GM21381 (cell line): ENCODE data around the gene MTRF1L.

Experiments used
- ATAC-seq: cut with Tn5 transposase; IDR thresholded peaks from one replicate; pipeline ENCODE4 v1.9.1; 2021; ENCODE audit warnings: mild to moderate bottlenecking, moderate library complexity; ENCODE audit not compliant: unreplicated experiment

The MTRF1L gene, protein sequence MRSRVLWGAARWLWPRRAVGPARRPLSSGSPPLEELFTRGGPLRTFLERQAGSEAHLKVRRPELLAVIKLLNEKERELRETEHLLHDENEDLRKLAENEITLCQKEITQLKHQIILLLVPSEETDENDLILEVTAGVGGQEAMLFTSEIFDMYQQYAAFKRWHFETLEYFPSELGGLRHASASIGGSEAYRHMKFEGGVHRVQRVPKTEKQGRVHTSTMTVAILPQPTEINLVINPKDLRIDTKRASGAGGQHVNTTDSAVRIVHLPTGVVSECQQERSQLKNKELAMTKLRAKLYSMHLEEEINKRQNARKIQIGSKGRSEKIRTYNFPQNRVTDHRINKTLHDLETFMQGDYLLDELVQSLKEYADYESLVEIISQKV

DNA sequence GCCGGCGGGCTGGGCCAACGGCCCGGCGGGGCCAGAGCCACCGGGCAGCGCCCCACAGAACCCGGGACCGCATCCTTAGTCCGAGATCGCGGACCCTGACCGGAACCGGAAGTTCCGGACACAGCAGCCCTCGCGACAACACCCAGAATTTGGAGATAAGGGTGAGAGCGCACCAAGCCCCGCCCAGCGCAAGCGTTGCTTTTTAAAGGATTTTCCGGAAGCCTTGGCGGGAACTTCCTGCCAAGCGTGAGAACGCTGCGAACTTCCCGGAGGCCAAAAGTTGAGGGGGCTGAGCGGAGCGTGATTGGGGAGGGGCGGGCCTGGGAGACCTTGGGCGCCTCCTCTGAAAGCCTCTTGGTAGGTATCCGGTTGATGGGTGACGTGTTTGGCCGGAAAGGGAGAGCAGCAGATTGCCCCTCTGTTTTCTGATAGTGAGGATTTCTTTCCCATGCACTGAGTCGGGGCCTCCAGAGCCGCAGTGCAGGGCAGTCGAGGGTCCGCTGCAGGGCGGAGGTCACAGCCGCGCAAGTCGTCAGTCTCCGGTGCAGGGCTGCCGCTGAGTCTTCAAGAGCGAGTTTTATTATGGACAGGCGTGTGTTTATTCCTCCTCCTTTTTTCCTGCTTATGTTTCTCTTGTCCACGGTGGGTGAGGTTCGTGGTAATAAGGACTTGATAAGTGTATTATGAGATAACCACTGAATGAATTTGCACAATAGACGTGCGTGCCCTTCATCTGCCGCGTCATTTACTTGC lies at the start of gene MTRF1L:
TSS of gene MTRF1L (minus strand) at position 97 of the 753 bp plus-strand sequence. CDS start at position 73, 24 bp downstream.
- ATAC-seq: peak; percentile 93

DNA sequence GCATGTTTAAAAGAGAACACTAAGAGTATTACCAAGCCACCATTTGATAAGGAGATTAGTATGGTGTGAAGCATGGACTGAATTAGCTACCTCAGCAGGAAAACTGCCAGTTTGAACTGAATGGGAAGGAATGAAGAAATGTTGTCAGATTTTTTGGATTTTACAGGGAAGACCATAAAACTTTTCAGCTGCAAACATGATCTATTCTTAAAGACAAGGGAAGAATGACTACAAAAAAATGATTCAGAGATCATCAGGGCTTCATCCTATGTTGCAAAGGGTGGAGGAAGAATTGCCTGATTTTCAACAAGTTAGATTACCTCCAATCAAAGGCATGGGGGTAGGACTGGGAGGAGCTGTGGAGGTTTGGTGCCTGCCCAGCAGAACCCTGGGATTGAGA lies 49.3 kb upstream of the MTRF1L start:
- no peak for ATAC-seq

DNA sequence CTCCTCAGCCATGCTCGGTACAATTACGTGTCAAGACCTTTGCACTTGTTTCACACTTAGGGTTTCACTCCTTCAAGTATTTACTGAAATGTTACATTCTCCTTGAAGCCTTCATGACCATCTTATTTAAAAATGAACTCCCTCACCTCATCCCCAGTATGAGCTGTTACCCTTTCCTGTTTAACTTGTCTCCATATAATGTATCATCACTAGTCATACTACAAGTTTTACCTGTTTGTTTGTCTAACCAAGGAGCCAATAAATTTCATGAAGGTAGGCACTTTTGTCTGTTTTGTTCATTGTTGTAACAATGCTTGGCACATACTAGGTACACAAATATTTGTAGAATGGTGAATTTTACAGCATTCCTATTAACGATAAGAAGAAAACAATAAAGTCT lies 46.1 kb upstream of the MTRF1L start:
- ATAC-seq: no peak

DNA sequence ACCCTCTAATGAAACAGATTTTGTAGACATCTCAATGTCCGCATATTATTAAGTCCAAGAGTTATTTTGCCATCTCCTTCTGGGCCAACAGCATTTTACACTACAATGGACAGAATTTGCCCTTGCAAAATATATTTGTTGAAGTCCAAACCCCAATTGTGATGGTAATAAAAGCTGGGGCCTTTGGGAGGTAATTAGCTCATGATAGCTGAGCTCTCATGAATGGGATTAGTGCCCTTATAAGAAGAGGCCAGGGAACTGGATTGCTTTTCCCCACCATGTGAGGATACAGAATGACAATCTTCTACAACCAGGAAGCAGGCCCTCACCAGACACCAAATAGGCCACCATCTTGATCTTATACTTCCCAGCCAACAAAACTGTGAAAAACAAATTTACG lies 44.9 kb upstream of the MTRF1L start:
- ATAC-seq: no peak

DNA sequence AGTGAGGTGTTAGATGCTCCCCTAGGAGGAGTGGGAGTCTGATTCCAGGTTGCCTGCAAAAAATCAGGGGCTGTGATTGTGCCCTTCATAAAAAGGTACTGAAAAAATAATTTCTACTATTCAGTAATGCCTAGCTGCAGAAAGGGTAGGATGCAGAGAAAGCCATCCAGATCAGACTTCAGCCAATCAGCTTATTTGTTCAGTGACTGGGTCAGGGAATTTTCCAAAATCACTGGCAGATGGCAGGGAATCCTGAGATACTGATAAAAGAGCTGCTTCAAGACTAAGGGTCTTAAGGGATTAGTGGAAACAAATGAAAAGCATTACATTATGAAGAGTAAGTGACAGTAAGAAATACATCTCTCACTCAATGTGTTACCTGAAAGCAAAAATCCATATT lies 42.8 kb upstream of the MTRF1L start:
- no peak for ATAC-seq

DNA sequence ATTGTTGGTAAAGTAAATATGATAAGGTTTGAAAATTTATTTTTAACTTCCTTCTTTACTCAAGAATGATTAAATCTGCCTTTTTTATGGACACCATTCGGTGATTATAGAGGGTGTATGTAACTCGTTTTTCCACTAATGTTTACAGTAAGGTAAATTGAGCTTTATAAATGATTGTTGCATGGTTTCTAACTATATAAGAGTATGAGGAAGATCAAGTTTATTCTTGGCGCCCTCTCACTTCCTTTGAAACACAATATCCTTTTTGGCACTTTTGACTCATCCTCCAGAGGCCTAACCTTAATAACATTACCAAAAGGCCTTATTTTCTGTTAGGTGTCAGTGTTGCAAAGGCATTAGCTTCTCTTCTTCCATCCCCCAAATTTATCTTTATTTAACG lies 41.8 kb upstream of the MTRF1L start:
- no peak for ATAC-seq

DNA sequence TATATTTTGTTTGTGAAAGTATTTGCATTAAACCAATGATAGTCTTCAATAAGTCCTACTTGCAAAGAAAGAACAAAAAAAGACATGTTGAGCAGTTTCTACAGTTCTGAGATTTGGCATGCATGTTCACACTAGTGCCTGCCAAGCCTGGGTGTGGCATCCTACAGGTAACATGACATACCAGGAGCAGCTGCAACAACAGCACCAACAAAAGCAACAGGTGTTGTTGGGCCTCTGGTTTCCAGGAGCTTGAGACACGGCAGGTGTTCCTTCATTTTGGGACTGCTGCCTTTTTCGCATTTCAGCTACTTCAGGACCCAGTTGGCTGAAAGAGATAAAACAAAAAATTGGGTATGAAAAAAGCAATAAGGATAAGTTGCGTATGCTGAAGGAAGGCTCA lies 41.2 kb upstream of the MTRF1L start:
- no peak for ATAC-seq

DNA sequence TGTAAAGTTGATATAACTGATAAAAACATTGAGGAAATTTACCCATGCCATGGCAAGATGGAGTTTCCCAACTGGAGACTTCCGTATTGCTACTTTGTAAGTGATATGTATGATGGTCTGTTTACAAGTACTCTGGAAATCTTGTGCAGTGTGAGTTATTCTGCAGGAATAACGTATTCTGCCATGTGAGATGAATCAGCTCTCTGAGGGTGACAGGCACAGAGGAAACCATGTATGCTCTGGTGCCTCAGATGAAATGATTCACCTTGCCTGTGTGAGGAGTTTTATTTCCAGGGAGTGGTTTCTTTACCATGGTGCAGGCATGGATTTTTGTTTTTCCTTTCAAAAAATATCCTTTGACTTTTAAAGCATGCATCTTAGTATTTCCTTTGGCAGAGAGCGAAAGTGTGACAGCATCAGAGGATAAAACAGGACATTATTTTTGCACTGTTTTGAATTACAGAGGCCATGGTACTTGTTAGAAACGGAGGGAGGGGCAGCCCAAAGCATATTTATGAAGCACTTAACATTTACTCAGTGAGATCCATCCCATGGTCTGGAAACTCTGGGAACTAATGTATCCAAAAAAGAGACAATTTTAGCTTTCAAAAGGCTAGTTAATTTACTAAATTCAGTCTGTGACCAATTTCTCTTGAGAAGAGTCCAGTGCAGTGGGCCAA lies 36.0 kb upstream of the MTRF1L start:
- no peak for ATAC-seq

DNA sequence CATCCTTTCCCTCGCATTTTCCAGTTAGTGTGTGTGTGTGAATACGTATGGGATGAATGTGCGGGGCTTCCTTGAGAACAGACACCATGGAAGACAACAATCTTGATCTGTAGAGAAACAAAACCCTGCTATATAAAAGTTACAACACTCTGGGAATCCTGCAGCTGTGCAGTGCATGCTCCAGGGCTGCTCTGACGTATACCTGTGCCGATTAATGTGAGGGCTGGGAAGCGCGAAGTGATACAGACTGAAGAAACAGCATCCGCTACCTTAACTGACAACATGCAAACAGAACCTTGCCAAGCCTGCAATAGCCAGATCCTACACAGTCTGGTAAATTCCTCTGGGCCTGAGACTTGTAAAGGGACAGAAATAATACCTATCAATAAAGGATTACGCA lies 31.6 kb upstream of the MTRF1L start:
- ATAC-seq: no peak

DNA sequence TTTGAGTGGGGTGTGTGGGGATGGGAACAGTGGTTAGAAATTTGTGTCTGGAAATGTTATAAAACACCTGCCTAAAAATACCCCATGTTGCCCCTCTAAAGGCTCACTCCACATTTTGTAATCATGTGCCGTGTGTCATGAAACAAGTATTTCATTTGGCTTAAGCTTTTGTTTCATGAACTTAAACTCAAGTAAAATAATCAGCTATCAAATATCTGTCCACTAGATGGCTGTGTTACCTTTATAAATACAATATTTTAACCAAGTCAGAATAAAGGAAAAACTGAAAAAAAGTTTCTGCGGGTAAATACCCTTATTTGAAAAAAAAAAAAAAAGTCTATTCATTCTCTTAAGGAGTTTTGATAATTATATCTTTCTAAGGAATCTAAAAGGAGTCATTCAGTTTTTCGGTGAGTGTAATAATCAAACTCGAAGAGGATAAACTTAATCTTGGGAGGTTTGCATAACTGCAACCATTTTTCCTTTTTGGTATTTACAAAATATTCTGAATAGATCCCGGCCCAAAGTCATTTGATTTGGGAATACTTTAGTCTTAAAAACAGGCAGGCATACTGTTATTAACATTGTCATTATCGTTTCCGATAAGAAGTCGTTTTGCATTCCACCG lies 29.9 kb upstream of the MTRF1L start:
- ATAC-seq: no peak

DNA sequence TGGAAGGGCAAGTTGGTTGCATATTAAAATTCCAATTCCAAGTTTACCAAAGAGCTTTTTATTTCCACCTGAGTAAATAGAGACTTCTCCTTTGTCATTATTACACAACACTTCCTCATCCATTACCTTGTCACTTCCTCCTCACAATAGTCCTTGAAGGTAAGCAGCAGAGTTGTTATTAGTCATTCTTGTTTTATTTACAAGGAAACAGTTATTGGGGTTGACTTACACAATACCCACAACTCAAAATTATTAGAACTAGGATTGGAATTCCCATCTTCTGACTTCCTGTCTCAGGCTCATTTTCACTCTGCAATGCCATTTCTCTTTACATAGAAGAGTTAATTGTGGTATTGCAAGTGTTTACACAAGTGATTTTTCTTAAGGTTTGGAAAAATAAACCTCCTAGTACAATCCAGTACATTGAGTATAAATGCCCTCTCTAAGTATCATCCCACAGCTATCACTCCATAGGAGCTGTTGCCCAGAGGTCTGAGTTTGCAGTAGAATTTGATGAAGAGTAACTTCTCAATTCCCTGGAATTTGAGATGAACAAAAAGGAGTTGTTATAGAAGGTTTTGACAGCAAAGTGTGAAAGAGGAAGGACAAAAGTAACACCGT lies 28.9 kb upstream of the MTRF1L start:
- ATAC-seq: no peak

DNA sequence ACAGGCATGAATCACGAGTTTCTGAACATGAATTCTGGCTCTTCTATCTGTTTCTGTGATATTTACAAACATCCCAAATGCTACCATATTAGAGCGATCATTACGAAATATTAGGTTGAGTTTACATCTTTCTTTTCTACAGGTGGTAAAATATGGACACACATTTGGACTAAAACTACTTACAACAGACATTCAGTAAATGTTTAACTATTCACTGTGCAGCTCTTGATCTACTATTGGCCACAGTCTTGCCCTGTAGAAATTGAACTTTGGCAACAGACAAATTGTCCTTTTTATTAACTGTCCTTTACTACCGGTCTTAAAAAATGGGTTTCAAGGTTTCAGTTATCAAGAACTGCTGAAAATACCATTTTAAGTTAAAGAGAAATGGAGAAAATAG lies 26.5 kb upstream of the MTRF1L start:
- no peak for ATAC-seq

DNA sequence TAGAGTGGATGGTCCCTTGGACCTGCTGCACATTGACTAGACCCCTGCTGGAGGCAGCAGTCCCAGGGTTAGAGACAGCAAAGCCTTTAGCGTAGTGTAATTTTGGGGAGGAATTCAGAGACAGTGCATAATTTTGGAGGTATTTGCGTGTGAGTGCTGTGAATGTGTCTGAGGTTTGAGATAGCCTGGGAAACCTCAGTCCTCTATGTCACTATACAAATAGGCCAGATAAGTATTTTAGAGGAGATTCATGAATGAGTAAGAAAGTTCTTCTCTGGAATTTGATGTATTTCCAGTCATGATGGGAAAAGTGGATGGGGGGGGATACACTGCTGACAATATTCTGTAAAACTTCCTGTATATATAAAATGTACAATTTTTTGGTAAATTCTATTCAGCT lies 25.8 kb upstream of the MTRF1L start:
- no peak for ATAC-seq

DNA sequence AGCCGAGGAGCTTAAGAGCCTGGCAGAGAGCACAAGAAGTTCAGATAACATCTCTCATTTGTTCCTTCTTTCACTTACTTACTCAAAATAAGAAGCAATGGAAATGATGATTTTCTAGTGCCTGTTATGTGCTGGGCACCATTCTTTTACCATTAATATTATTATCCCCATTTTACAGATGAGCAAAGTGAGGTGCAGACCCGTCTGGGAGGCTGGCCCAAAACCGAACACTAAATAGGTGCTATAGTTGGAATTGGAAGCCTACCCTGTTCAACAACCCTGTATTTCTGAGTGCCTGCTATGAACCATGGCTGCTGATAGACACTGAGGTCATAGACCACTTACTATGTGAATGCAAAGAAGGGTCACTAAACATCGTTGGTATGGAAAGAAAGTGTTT lies 25.0 kb upstream of the MTRF1L start:
- ATAC-seq: no peak

DNA sequence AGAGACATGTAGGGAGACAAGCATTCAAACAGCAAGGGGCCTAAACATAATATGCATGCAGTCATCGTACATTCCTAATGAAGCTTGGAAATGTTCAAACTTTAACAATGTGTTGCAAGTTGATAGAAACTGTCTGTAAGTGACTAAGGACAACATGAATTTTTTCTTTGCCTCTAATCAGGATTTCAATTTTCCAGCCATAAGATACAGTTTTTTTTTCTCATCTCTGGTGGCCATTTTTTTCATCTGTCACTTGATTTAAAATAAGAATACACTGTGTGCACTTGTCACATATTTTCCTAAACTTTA lies 22.2 kb upstream of the MTRF1L start:
- no peak for ATAC-seq

DNA sequence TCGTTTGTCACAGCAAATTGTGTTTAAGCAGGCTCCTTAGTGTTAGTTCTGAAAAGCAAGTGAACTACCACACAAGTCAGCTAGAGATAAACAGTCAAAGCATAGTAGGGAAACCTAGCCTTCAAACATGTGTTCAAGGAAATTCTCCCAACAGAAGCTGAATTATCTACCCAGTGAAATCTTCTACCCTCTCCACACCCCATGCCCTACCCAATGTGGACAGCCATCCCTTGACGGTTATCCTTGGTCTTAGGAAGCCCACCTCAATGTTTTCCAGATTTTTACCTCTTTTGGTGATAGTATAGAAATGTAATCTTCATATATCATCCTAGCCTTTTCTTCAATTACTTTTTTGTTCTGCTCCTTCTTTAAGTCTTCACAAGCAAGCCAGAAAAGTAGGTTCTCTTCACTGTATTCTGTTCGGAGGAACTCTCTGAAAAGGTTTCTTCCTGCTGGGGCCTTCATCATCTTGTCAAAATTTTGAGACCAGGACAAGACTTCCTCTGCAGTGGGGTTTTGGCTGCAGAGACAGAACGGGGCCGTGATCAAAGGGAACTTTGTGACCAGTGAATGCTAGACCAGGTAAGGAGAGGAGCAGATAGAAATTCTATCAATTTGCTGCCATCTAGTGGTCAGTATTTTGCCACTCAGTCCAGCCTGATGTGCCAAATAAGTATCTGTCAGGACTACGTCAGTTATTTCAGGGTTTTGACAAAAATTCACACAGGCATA lies 21.6 kb upstream of the MTRF1L start:
- ATAC-seq: peak; percentile 99

DNA sequence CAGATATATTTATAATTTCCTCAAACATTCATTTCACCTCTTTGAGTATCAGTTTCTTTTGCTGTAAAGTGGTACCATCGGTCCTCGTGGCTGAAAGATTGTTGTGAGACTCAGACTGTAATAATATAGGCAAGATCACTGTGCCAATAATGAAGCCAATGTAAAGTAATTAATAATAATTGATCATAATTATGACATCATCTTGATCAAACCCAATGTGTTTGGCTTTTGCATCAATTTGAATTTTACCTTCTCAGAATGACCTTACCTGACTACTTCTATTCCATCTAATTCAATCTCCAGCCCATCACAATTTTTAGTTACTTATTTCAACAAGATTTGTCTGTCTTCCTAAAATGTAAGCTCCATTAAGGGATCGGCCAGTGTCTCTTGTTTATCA lies 15.8 kb upstream of the MTRF1L start:
- no peak for ATAC-seq

DNA sequence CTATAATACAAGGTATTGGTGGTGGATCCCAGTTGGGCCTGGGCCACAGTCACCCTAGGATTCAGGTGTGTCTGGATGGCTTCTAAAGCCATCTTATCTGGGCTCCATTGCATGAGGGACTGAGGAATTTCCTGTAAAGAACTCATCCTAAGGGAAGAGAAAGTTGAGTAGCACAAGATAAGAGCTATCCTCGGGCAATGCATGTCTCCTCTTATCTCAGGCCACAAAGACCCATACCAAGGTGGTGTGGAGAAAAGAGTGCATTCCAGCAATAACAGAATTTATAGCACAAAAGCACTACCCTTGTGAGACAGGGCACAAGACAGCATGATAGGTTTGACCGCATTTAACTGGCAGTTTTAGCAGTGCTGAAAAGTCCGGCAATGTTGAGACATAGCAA lies 14.3 kb upstream of the MTRF1L start:
- ATAC-seq: no peak

DNA sequence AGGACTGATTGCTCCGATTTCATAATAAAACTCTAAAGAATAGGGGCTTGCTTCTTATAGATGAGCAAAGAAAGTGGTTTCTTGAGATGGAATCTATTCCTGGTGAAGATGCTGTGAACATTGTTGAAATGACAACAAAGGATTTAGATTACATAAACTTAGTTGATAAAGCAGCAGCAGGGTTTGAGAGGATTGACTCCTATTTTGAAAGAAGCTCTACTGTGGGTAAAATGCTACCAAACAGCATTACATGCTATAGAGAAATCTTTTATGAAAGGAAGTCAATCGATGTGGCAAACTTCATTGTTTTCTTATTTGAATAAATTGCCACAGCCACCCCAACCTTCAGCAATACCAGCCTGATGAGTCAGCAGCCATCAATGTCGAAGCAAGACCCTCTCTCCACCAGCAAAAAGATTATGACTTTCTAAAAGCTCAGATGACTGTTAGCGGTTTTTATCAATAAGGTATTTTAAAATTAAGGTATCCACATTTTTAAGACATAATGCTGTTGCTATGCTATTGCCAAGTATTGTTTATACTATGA lies 12.7 kb upstream of the MTRF1L start:
- ATAC-seq: no peak

DNA sequence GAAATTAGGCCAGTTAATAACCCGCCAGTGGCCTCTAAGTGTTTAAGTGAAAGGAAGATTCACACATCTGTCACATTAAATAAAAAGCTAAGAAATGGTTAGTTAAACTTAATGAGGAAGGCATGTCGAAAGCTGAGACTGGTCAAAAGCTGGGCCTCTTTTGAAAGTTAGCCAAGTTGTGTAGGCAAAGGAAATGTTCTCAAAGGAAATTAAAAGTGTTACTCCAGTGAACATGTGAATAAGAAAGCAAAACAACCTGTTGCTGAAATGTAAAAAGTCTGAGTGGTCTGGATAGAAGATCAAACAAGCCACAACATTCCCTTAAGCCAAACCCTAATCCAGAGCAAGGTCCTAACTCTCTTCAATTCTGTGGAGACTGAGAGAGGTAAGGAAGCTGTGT lies 10.9 kb upstream of the MTRF1L start:
- ATAC-seq: no peak
